VCaP (cell line): ENCODE measurements around the gene KCNAB1.
"Not testable (repeated sequence)": the region's sequence is repeated elsewhere in the genome, so short reads cannot be mapped to it uniquely, and the experiment has no call there.

Experiments
- H3K27ac ChIP-seq: fragments of 450-650 bp; 2 replicates; pipeline ENCODE4 v1.5.1; 2017
- TF ChIP-seq, protein P1 (sequence below): fragments of 450-650 bp; conservative IDR thresholded peaks from 2 replicates; pipeline ENCODE4 v1.5.1; 2017; ENCODE audit warnings: mild to moderate bottlenecking, moderate library complexity

KCNAB1 gene

GRCh38 chr3:156271995-156272719 is 151.8 kb downstream of the KCNAB1 start:
- no peak overlapping the region for H3K27ac ChIP-seq
- TF ChIP-seq, protein P1, sequence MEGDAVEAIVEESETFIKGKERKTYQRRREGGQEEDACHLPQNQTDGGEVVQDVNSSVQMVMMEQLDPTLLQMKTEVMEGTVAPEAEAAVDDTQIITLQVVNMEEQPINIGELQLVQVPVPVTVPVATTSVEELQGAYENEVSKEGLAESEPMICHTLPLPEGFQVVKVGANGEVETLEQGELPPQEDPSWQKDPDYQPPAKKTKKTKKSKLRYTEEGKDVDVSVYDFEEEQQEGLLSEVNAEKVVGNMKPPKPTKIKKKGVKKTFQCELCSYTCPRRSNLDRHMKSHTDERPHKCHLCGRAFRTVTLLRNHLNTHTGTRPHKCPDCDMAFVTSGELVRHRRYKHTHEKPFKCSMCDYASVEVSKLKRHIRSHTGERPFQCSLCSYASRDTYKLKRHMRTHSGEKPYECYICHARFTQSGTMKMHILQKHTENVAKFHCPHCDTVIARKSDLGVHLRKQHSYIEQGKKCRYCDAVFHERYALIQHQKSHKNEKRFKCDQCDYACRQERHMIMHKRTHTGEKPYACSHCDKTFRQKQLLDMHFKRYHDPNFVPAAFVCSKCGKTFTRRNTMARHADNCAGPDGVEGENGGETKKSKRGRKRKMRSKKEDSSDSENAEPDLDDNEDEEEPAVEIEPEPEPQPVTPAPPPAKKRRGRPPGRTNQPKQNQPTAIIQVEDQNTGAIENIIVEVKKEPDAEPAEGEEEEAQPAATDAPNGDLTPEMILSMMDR: no peak

DNA sequence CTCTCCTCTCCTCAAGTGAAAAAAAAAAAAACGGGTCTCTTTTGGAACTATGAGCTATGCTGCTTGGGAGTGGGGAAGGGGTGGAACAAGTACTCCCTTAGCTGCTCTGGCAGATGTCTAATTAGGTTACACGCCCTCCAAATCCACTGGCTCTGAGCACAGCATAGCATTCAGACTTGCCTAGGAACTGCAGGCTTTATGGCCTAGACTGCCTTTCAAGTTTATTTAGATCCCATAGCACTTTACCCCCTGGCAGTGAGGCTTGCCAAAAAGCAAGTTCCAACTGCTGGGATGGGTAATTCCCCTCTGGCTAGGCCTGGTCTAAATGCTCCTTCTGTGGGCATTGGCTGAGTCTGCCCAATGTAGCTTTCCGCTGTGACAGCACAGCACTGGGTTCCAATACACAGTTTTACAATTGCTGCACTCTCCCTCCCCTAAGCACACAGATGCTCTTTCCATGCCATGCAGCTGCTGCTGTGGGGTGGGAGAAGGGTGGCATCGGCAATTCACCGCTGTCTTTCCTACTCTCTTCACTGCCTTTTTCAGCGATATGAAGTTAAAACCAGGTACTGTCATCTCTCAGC is 152.8 kb downstream of the KCNAB1 start:
- TF ChIP-seq, protein P1: no peak

DNA sequence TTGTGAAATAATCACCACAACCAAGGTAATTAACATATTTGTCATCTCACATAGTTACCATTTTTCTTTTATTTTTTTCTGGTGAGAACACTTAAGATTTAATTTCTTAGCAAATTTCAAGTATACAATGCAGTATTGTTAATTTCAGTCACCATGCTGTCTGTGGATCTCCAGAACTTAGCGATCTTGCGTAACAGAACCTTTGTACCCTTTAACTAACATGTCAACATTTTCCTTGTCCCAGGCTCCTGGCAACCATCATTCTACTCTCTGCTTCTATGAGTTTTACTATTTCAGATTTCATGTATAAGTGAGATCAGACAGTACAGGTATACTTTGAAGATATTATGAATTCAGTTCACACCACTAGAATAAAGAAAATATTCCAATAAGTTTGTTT is 154.4 kb downstream of the KCNAB1 start:
- H3K27ac ChIP-seq: no peak overlapping the region
- TF ChIP-seq, protein P1: no peak

More for the DNA sequence above, 152.8 kb downstream of the KCNAB1 start:
- H3K27ac ChIP-seq: no peak overlapping the region

DNA sequence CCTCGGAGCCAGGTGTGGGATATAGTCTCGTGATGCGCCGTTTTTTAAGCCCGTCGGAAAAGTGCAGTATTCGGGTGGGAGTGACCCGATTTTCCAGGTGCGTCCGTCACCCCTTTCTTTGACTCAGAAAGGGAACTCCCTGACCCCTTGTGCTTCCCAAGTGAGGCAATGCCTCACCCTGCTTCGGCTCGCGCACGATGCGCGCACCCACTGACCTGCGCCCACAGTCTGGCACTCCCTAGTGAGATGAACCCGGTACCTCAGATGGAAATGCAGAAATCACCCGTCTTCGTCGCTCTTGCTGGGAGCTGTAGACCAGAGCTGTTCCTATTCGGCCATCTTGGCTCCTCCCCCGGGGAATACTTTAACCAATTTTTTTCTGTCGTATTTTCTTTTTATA is 164.3 kb downstream of the KCNAB1 start:
- not testable (repeated sequence) for H3K27ac ChIP-seq

- TF ChIP-seq, protein P1: no peak
- H3K27ac ChIP-seq: no peak overlapping the region
Measured at GRCh38 chr3:156285626-156286025, 165.2 kb downstream of the KCNAB1 start.

GRCh38 chr3:156290924-156291271 is 170.5 kb downstream of the KCNAB1 start:
- TF ChIP-seq, protein P1: no peak
- no peak overlapping the region for H3K27ac ChIP-seq

- TF ChIP-seq, protein P1: no peak
- H3K27ac ChIP-seq: no peak overlapping the region
Measured at GRCh38 chr3:156291272-156292123, 171.1 kb downstream of the KCNAB1 start.
